NCI-H2107 treated with DMSO at 0.1 percent for 48 hours (cell line): ENCODE results near the gene CENPO.

Experiments used
- DNase-seq: peaks from one replicate; lab custom pipeline; 2025; ENCODE audit not compliant: unreplicated experiment; lab: John Stamatoyannopoulos, UW

CENPO gene

GRCh38 chr2:24836206-24836605 is 43.0 kb downstream of the CENPO start:
- no peak for DNase-seq

GRCh38 chr2:24836706-24837105 is 43.5 kb downstream of the CENPO start:
- no peak for DNase-seq

- no peak for DNase-seq
Measured at GRCh38 chr2:24837996-24838513, 44.8 kb downstream of the CENPO start.

- DNase-seq, result no peak
Measured at GRCh38 chr2:24838541-24838940, 45.3 kb downstream of the CENPO start.

GRCh38 chr2:24839729-24840128 is 46.5 kb downstream of the CENPO start:
- DNase-seq, result no peak

GRCh38 chr2:24840164-24840869 is 47.1 kb downstream of the CENPO start:
- no peak for DNase-seq

- DNase-seq, result no peak
Measured at GRCh38 chr2:24840962-24841945, 48.0 kb downstream of the CENPO start.

- no peak for DNase-seq
Measured at GRCh38 chr2:24842081-24843050, 49.1 kb downstream of the CENPO start.

GRCh38 chr2:24843330-24843860 is 50.2 kb downstream of the CENPO start:
- DNase-seq, result no peak

- no peak for DNase-seq
Measured at GRCh38 chr2:24844023-24844685, 50.9 kb downstream of the CENPO start.

- no peak for DNase-seq
Measured at GRCh38 chr2:24845691-24846090, 52.5 kb downstream of the CENPO start.

- DNase-seq, result no peak
Measured at GRCh38 chr2:24850944-24851343, 57.7 kb downstream of the CENPO start.

GRCh38 chr2:24852026-24852425 is 58.8 kb downstream of the CENPO start:
- no peak for DNase-seq

- DNase-seq, result no peak
Measured at GRCh38 chr2:24852431-24853020, 59.3 kb downstream of the CENPO start.

- DNase-seq, result no peak
Measured at GRCh38 chr2:24853046-24853445, 59.8 kb downstream of the CENPO start.

- DNase-seq, result no peak
Measured at GRCh38 chr2:24853996-24854395, 60.8 kb downstream of the CENPO start.

- DNase-seq, result no peak
Measured at GRCh38 chr2:24855022-24855622, 61.9 kb downstream of the CENPO start.

GRCh38 chr2:24855726-24856125 is 62.5 kb downstream of the CENPO start:
- no peak for DNase-seq

GRCh38 chr2:24856791-24857211 is 63.6 kb downstream of the CENPO start:
- DNase-seq, result no peak
